Measurements from ENCODE around the gene RGPD8.

Gene RGPD8

DNA sequence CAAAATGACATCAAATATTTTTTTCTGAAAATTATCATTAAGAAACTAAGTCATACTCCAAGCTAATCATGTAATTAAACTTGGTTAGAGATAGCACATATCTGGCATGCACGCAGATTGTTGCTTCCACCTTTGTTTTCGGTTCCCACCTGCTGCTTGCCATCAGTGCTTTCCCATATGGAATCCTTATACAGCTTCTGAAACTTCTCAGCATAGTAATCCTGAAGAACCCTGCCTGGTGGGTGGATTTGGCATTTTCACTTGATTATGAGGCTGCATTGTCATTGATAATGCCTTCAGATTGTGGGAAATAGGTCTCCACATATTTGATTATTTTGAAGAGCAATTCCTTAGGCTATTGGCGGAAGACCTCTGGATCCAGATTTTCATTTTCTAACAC lies 110.5 kb downstream of the RGPD8 start:
- DNase-seq: no peak

DNA sequence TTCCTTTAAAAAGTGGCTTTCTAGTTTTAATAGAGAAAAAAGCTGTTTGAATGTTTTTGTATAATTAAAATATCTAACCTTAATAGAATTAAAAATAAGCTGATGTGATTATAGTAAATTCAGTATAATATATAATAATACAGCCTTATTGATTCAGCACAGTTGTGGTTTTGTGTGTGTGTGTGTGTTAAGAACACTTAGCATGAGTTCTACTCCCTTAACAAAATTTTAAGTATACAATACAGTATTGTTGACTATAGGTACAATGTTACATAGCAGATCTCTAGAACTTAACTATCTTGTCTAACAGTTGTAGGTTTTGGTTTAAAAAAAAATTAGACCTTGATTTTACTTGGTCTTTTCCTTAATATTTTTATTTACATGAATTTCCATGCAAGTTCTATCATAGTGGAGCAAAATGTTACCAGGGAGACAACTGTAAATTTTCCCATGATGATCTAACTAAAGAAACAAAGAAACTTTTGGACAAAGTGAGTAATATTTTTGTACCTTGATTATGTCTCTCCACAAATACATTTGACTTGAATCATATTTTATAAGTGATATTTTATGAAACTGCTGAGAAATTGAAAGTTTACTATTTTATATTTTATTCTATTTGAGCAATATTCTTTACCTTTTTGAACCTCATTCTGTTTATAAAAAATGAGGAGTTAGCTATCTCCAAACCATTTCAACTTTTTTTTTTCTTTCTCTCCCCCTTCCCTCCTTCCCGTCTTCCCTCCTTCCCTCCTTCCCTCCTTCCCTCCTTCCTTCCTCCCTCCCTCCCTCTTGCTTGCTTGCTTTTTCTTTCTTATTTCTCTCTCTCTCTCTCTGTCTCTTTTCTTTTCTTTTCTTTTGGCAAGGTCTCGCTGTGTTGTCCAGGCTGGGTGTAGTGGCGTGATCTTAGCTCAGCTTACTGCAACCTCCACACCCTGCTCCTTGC lies 111.8 kb downstream of the RGPD8 start:
- DNase-seq: no peak
